ENCODE data around the gene CELF2.

The CELF2 gene

GRCh38 chr10:11290156-11290890 is 272.7 kb downstream of the CELF2 start:
- DNase-seq (ENCODE audit: low read depth), result no peak
- no peak for TF ChIP-seq CTCF (IDR thresholded peaks at IDR 0.05; ENCODE audit: low read length, missing control alignments)
- no peak overlapping the region for H3K4me3 ChIP-seq (replicated peaks; ENCODE audit: low read depth, low read length)

- TF ChIP-seq CTCF (IDR thresholded peaks at IDR 0.05; ENCODE audit: low read length, missing control alignments), result no peak
- no peak for DNase-seq (ENCODE audit: low read depth)
- H3K4me3 ChIP-seq (replicated peaks; ENCODE audit: low read depth, low read length), result no peak overlapping the region
Measured at GRCh38 chr10:11292576-11293302, 275.1 kb downstream of the CELF2 start.

- DNase-seq (ENCODE audit: low read depth), result no peak
- TF ChIP-seq CTCF (IDR thresholded peaks at IDR 0.05; ENCODE audit: low read length, missing control alignments), result no peak
- no peak overlapping the region for H3K4me3 ChIP-seq (replicated peaks; ENCODE audit: low read depth, low read length)
Measured at GRCh38 chr10:11293332-11293731, 275.7 kb downstream of the CELF2 start.

GRCh38 chr10:11294831-11295450 is 277.3 kb downstream of the CELF2 start:
- no peak overlapping the region for H3K4me3 ChIP-seq (replicated peaks; ENCODE audit: low read depth, low read length)
- peak; percentile 13 for DNase-seq (ENCODE audit: low read depth)
- no peak for TF ChIP-seq CTCF (IDR thresholded peaks at IDR 0.05; ENCODE audit: low read length, missing control alignments)

- no peak overlapping the region for H3K4me3 ChIP-seq (replicated peaks; ENCODE audit: low read depth, low read length)
- TF ChIP-seq CTCF (IDR thresholded peaks at IDR 0.05; ENCODE audit: low read length, missing control alignments), result no peak
- DNase-seq (ENCODE audit: low read depth), result no peak
Measured at GRCh38 chr10:11295492-11295891, 277.8 kb downstream of the CELF2 start.

- TF ChIP-seq CTCF (IDR thresholded peaks at IDR 0.05; ENCODE audit: low read length, missing control alignments), result no peak
- no peak overlapping the region for H3K4me3 ChIP-seq (replicated peaks; ENCODE audit: low read depth, low read length)
- DNase-seq (ENCODE audit: low read depth), result no peak
Measured at GRCh38 chr10:11297136-11297535, 279.5 kb downstream of the CELF2 start.
